ENCODE data around the gene CMPK1. TPM values are rescaled to one million over a fixed set of nuclear protein-coding genes. Genes with fewer than 3 reads are reported as not detected.

CMPK1 gene
- total RNA-seq, result 120 and 143 TPM in 2 replicates

DNA sequence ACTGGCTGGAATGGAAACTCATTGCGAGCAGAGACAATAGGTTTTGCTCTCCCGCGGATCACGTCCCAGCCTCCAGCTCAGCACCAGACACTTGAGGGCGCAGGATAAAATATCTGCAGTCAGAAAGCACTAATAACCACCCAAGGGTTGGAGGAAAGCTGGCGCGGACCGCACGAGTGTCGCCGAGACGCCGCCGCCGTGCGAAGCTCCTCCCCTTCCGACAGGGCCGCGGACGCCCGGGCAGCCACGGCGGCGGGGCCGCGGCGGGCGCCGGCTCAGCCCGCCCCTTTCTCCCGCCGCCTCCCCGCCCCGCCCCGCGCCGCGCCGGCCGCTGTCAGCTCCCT is at the start of gene CMPK1:
Gene CMPK1, plus strand, starts transcription at position 213 of the 344 bp plus-strand sequence. CDS start 156 bp downstream, outside the sequence.

GRCh38 chr1:47313915-47314664 is 19.5 kb upstream of the CMPK1 start, which contains the start of gene STIL:
Gene STIL (minus strand): TSS chr1:47314147. CDS start chr1:47310319, 3,828 bp downstream.

DNA sequence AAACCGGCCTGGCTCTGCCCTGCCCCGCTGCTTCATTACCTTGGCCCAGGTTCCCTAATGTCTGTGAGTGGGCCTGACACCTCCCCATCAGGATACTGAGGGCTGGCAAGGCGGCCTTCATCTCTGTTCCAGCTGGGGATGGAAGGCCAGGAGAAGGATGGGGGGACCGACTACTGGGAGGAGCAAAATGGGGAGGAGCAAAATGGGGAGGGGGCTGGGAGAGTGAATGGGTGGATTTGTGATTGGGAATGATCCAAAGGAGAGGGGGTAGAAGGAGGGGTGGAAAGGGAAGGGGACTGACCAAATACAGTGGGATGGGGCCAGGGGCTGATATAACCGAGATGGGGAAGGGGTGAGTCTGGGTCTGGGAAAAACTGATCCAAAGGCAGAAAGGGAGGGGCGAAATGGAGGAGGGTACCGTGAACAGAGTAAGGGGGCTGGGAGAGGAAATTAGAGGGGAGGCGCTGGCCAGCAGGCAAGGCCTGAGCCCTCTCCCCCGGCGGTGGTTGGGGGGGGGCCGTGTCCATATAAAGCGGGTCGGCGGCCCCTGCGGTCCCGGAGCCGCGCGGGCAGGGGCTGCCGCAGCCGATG is 82.2 kb downstream of the CMPK1 start, which contains the start of gene FOXE3:
Gene FOXE3, plus strand, starts transcription at position 558 of the 591 bp plus-strand sequence. Its CDS starts 31 bp downstream, at position 589.

Other genes with a start within 250 kb of the CMPK1 start
- not detected in 2 replicates for gene CYP4A22, start 196.3 kb upstream of the CMPK1 start, total RNA-seq
- gene PDZK1IP1, start 143.8 kb upstream of the CMPK1 start, total RNA-seq, result 0.26 and 2.0 TPM in 2 replicates
- 0.07 and 0.91 TPM in 2 replicates for gene TAL1, start 101.6 kb upstream of the CMPK1 start, total RNA-seq
- 1.9 and 4.0 TPM in 2 replicates for gene STIL, start 19.6 kb upstream of the CMPK1 start, total RNA-seq
- gene FOXE3, start 82.5 kb downstream of the CMPK1 start, total RNA-seq, result not detected in 2 replicates
- gene FOXD2, start 104.3 kb downstream of the CMPK1 start, total RNA-seq, result 0.10 and 0.20 TPM in 2 replicates